OCI-LY7 (cell line): ENCODE results near the gene CMKLR1. TPM values are rescaled to one million over a fixed set of nuclear protein-coding genes. Genes with fewer than 3 reads are reported as not detected.

Source experiments
- BruUV-seq: library from RNA; stranded (reverse); fragments of 400-500 nt; replicated peaks from 2 replicates; lab custom pipeline; 2021; lab: Mats Ljungman, UMichigan
- CTCF ChIA-PET: fragments of 300-600 bp; sonication (Branson Sonifier 250); formaldehyde crosslinking; loops from one replicate; lab custom pipeline; 2022; ENCODE audit warnings: antibody characterized with exemption; ENCODE audit not compliant: unreplicated experiment; lab: Charles Lee
- POLR2A ChIA-PET: fragments of 300-600 bp; sonication (Branson Sonifier 250); formaldehyde crosslinking; loops from one replicate; lab custom pipeline; 2022; ENCODE audit warnings: antibody characterized with exemption; lab: Charles Lee
- DNase-seq: peaks from one replicate; pipeline ENCODE4 v3.0.0-alpha.2; 2015; ENCODE audit warnings: low spot score
- H2AFZ ChIP-seq: fragments of 200-600 bp; sonication (generic), shearing (Covaris generic); 2 replicates; pipeline ENCODE4 v1.6.1; 2014; ENCODE audit warnings: mild to moderate bottlenecking, antibody characterized with exemption, low read length, moderate library complexity
- H3K27ac ChIP-seq: fragments of 200-600 bp; sonication (generic); 2 replicates; pipeline ENCODE4 v1.5.1; 2014; ENCODE audit warnings: mixed run types, low read depth, mild to moderate bottlenecking, moderate library complexity, low read length, inconsistent platforms; ENCODE audit not compliant: poor library complexity, severe bottlenecking
- H3K36me3 ChIP-seq: fragments of 200-600 bp; sonication (generic); 2 replicates; pipeline ENCODE4 v1.6.1; 2014; ENCODE audit warnings: mild to moderate bottlenecking, antibody characterized with exemption, low read length, moderate library complexity, mixed read lengths; ENCODE audit not compliant: insufficient read depth
- H3K4me1 ChIP-seq: fragments of 200-600 bp; sonication (generic); 2 replicates; pipeline ENCODE4 v1.5.1; 2014; ENCODE audit warnings: mild to moderate bottlenecking, low read length; ENCODE audit not compliant: insufficient read depth, poor library complexity, severe bottlenecking
- H3K4me2 ChIP-seq: fragments of 200-600 bp; sonication (generic); 2 replicates; pipeline ENCODE4 v1.6.1; 2014; ENCODE audit warnings: mild to moderate bottlenecking, low read length
- H3K4me3 ChIP-seq: fragments of 200-600 bp; sonication (generic); 2 replicates; pipeline ENCODE4 v1.5.1; 2014; ENCODE audit warnings: mild to moderate bottlenecking, low read depth, low read length; ENCODE audit not compliant: poor library complexity, severe bottlenecking
- H3K79me2 ChIP-seq: fragments of 200-600 bp; sonication (generic); 2 replicates; pipeline ENCODE4 v1.6.1; 2016; ENCODE audit warnings: low read depth, mild to moderate bottlenecking, low read length, moderate library complexity, mixed read lengths; ENCODE audit not compliant: insufficient read depth
- H3K9me2 ChIP-seq: fragments of 200-600 bp; sonication (generic); 2 replicates; pipeline ENCODE4 v1.6.1; 2016; ENCODE audit warnings: mild to moderate bottlenecking, low read length, mixed read lengths; ENCODE audit not compliant: insufficient read depth
- H3K9me3 ChIP-seq: fragments of 200-600 bp; sonication (generic); 2 replicates; pipeline ENCODE4 v1.6.1; 2014; ENCODE audit warnings: mild to moderate bottlenecking, mixed run types, low read length, mixed read lengths
- H4K20me1 ChIP-seq: fragments of 200-600 bp; sonication (generic); 2 replicates; pipeline ENCODE4 v1.6.1; 2014; ENCODE audit warnings: mild to moderate bottlenecking, antibody characterized with exemption, low read length, moderate library complexity, mixed read lengths; ENCODE audit not compliant: insufficient read depth
- CTCF ChIP-seq: fragments of 200-600 bp; sonication (generic); conservative IDR thresholded peaks from 2 replicates; pipeline ENCODE4 v1.5.1; 2014; ENCODE audit warnings: mild to moderate bottlenecking, antibody characterized with exemption, low read length, moderate library complexity, mixed read lengths
- EZH2phosphoT487 ChIP-seq: fragments of 200-600 bp; sonication (generic); IDR thresholded peaks from 2 replicates; pipeline ENCODE4 v1.6.1; 2018; ENCODE audit warnings: low read depth, borderline replicate concordance, mild to moderate bottlenecking, mixed run types, antibody characterized with exemption, low read length, moderate library complexity, mixed read lengths
- intact Hi-C: fragments of 100-400 bp; cut with micrococcal nuclease; formaldehyde crosslinking; loops from one replicate; pipeline ENCODE4 v1.10.0; 2022; ENCODE audit not compliant: unreplicated experiment
- total RNA-seq, 2 experiments: library from RNA; depleted of rRNA in 1 of 2; stranded (reverse); fragments of >200 nt in 1 of 2; shearing (Covaris generic) in 1 of 2; gene quantifications; 2 replicates each; pipeline ENCODE4 v1.2.3, GENCODE V29; 2014 to 2022

The CMKLR1 gene
- total RNA-seq, 2 experiments from 2014 or later: not detected

GRCh38 chr12:108363165-108363564 lies 24.1 kb upstream of the CMKLR1 start:
- BruUV-seq: no TSS peak
- no peak for TF ChIP-seq EZH2phosphoT487
- no peak for TF ChIP-seq CTCF
- Histone ChIP-seq H3K4me2 (no peak overlapping the region), H4K20me1 (no peaks in the 10 kb centered on the region), H3K4me3 (no peak overlapping the region), H3K27ac (no peak overlapping the region), H3K79me2 (no peaks in the 10 kb centered on the region), H3K9me3 (no peaks in the 10 kb centered on the region), H3K4me1 (no peaks in the 10 kb centered on the region), H2AFZ (no peak overlapping the region), H3K9me2 (no peaks in the 10 kb centered on the region), H3K36me3 (no peaks in the 10 kb centered on the region)
- POLR2A ChIA-PET: no interaction called here
- CTCF ChIA-PET: no interaction called here
- DNase-seq: no peak
- intact Hi-C loops: no loop called here

- H3K27ac ChIP-seq: no peak overlapping the region
- no peaks in the 10 kb centered on the region for H4K20me1 ChIP-seq
- H2AFZ ChIP-seq: no peak overlapping the region
- BruUV-seq: no TSS peak
- CTCF ChIA-PET: no interaction called here
- H3K9me3 ChIP-seq: no peaks in the 10 kb centered on the region
- H3K4me1 ChIP-seq: no peaks in the 10 kb centered on the region
- H3K4me2 ChIP-seq: no peak overlapping the region
- POLR2A ChIA-PET: no interaction called here
- no peaks in the 10 kb centered on the region for H3K36me3 ChIP-seq
- TF ChIP-seq EZH2phosphoT487 (no peak), CTCF (no peak)
- no peak overlapping the region for H3K4me3 ChIP-seq
- H3K9me2 ChIP-seq: no peaks in the 10 kb centered on the region
- no peak for DNase-seq
- intact Hi-C loops: no loop called here
- H3K79me2 ChIP-seq: no peaks in the 10 kb centered on the region
Observed at GRCh38 chr12:108361606-108362005, 22.5 kb upstream of the CMKLR1 start.

GRCh38 chr12:108360487-108360886 lies 21.4 kb upstream of the CMKLR1 start:
- no peak overlapping the region for H3K27ac ChIP-seq
- no peaks in the 10 kb centered on the region for H4K20me1 ChIP-seq
- DNase-seq: no peak
- intact Hi-C loops: no loop called here
- no peak overlapping the region for H3K4me2 ChIP-seq
- H3K9me2 ChIP-seq: no peaks in the 10 kb centered on the region
- no peaks in the 10 kb centered on the region for H3K9me3 ChIP-seq
- H2AFZ ChIP-seq: no peak overlapping the region
- TF ChIP-seq CTCF (no peak), EZH2phosphoT487 (no peak)
- H3K4me1 ChIP-seq: no peaks in the 10 kb centered on the region
- no peaks in the 10 kb centered on the region for H3K36me3 ChIP-seq
- ChIA-PET POLR2A (no interaction called here), CTCF (no interaction called here)
- no peak overlapping the region for H3K4me3 ChIP-seq
- no peaks in the 10 kb centered on the region for H3K79me2 ChIP-seq
- BruUV-seq: no TSS peak
